C4-2B (cell line): ENCODE data around the gene PRIMA1.

Source experiments
- CTCF ChIP-seq: fragments of 450-650 bp; conservative IDR thresholded peaks from 2 replicates; pipeline ENCODE4 v1.5.1; 2017; ENCODE audit warnings: mild to moderate bottlenecking
- ZFX ChIP-seq: fragments of 450-650 bp; IDR thresholded peaks from 2 replicates; pipeline ENCODE4 v1.6.1; 2017

GRCh38 chr14:93811020-93811419, 22.7 kb upstream of the PRIMA1 start:
- TF ChIP-seq CTCF (no peak), ZFX (no peak)
